Vagina (tissue), 2 donors: ENCODE data around the gene ZDHHC3. TPM values are rescaled to one million over a fixed set of nuclear protein-coding genes. Genes with fewer than 3 reads are reported as not detected.

ENCODE experiments used
- DNase-seq, 2 donors: peaks; one replicate each; pipeline ENCODE4 v3.0.0-alpha.2; 2017; ENCODE audit errors: extremely low spot score in 2 of 2
- H3K27ac ChIP-seq: fragments of 200-600 bp; sonication (generic); one replicate; pipeline ENCODE4 v1.5.1; 2019
- H3K27me3 ChIP-seq: fragments of 200-600 bp; sonication (generic); one replicate; pipeline ENCODE4 v1.5.1; 2019
- H3K36me3 ChIP-seq, 2 donors: fragments of 200-600 bp; sonication (generic); one replicate each; pipeline ENCODE4 v1.5.1; 2017 to 2019
- H3K4me1 ChIP-seq: fragments of 200-600 bp; sonication (generic); one replicate; pipeline ENCODE4 v1.5.1; 2019
- H3K4me3 ChIP-seq, 2 donors: fragments of 200-600 bp; sonication (generic); 1 replicate in 1 of 2; 2 replicates in 1 of 2; pipeline ENCODE4 v1.5.1; 2016 to 2019
- H3K9me3 ChIP-seq: fragments of 200-600 bp; sonication (generic); one replicate; pipeline ENCODE4 v1.5.1; 2019
- CTCF ChIP-seq, 3 experiments: fragments of 450-650 bp in 2 of 3; fragments of 200-600 bp in 1 of 3; sonication (generic) in 1 of 3; IDR thresholded peaks; one replicate each; pipeline ENCODE4 v1.5.1; 2017 to 2019; ENCODE audit warnings: antibody characterized with exemption in 3 of 3, mild to moderate bottlenecking in 2 of 3, moderate library complexity in 2 of 3
- POLR2A ChIP-seq, 2 donors: fragments of 450-650 bp; IDR thresholded peaks; one replicate each; pipeline ENCODE4 v1.6.1; 2017; ENCODE audit warnings: antibody characterized with exemption in 2 of 2, mild to moderate bottlenecking in 2 of 2, moderate library complexity in 2 of 2
- POLR2AphosphoS5 ChIP-seq, 2 donors: sonication (generic); formaldehyde crosslinking; IDR thresholded peaks; one replicate each; pipeline ENCODE4 v1.9.0; 2017; ENCODE audit warnings: antibody characterized with exemption in 2 of 2, mild to moderate bottlenecking in 2 of 2, low read depth in 1 of 2; ENCODE audit not compliant: insufficient read depth in 1 of 2
- intact Hi-C: fragments of 100-400 bp; cut with DNase I; formaldehyde crosslinking; loops from one replicate; pipeline ENCODE4 v1.15.1; 2023
- total RNA-seq: library from RNA; depleted of rRNA; stranded (reverse); fragments of >200 nt; gene quantifications from one replicate; pipeline ENCODE4 v1.2.3, GENCODE V29; 2016

The ZDHHC3 gene
- total RNA-seq, 1 donor from 2014 or later: 83.5 TPM

- intact Hi-C loops: no loop called here
- DNase-seq: no peak
Measured at GRCh38 chr3:45003859-45004258, 27.9 kb upstream of the ZDHHC3 start.

GRCh38 chr3:45003406-45003805 lies 27.4 kb upstream of the ZDHHC3 start:
- no peak for DNase-seq
- no peak for TF ChIP-seq CTCF (IDR thresholded peaks at IDR 0.05)
- TF ChIP-seq POLR2AphosphoS5 (IDR thresholded peaks at IDR 0.05; ENCODE audit: insufficient read depth in 1 of 2, low read depth in 1 of 2): no peak
- TF ChIP-seq POLR2A (IDR thresholded peaks at IDR 0.05): no peak
- no peaks in the 10 kb centered on the region for H3K27me3 ChIP-seq
- H3K27ac ChIP-seq: no peak overlapping the region
- H3K4me3 ChIP-seq: no peak overlapping the region
- H3K36me3 ChIP-seq: peaks cover 0 to 52% of the 10 kb centered on the region in 2 donors
- H3K4me1 ChIP-seq: peaks cover under 1% of the 10 kb centered on the region
- no peaks in the 10 kb centered on the region for H3K9me3 ChIP-seq
- intact Hi-C loops: no loop called here

More at GRCh38 chr3:45003859-45004258, 27.9 kb upstream of the ZDHHC3 start:
- Histone ChIP-seq H3K36me3 (peaks cover 0 to 47% of the 10 kb centered on the region in 2 donors), H3K4me1 (peaks cover 5% of the 10 kb centered on the region), H3K27me3 (no peaks in the 10 kb centered on the region), H3K4me3 (no peak overlapping the region), H3K27ac (no peak overlapping the region), H3K9me3 (no peaks in the 10 kb centered on the region)
- TF ChIP-seq POLR2AphosphoS5 (IDR thresholded peaks at IDR 0.05; ENCODE audit: insufficient read depth in 1 of 2, low read depth in 1 of 2) (no peak), POLR2A (IDR thresholded peaks at IDR 0.05) (no peak), CTCF (IDR thresholded peaks at IDR 0.05) (no peak)

GRCh38 chr3:45002720-45003119 lies 26.7 kb upstream of the ZDHHC3 start:
- Histone ChIP-seq H3K9me3 (no peaks in the 10 kb centered on the region), H3K36me3 (peaks cover 0 to 58% of the 10 kb centered on the region in 2 donors), H3K27ac (no peak overlapping the region), H3K27me3 (no peaks in the 10 kb centered on the region), H3K4me3 (no peak overlapping the region), H3K4me1 (no peaks in the 10 kb centered on the region)
- intact Hi-C loops: no loop called here
- no peak for TF ChIP-seq CTCF (IDR thresholded peaks at IDR 0.05)
- TF ChIP-seq POLR2AphosphoS5 (IDR thresholded peaks at IDR 0.05; ENCODE audit: insufficient read depth in 1 of 2, low read depth in 1 of 2): no peak
- TF ChIP-seq POLR2A (IDR thresholded peaks at IDR 0.05): no peak
- DNase-seq: no peak

- Histone ChIP-seq H3K4me3 (no peak overlapping the region), H3K9me3 (no peaks in the 10 kb centered on the region), H3K27me3 (no peaks in the 10 kb centered on the region), H3K36me3 (peaks cover 0 to 63% of the 10 kb centered on the region in 2 donors), H3K4me1 (no peaks in the 10 kb centered on the region), H3K27ac (no peak overlapping the region)
- TF ChIP-seq POLR2A (IDR thresholded peaks at IDR 0.05): no peak
- no peak for TF ChIP-seq POLR2AphosphoS5 (IDR thresholded peaks at IDR 0.05; ENCODE audit: insufficient read depth in 1 of 2, low read depth in 1 of 2)
- no peak for TF ChIP-seq CTCF (IDR thresholded peaks at IDR 0.05)
- intact Hi-C loops: no loop called here
- DNase-seq: no peak
Measured at GRCh38 chr3:45002139-45002660, 26.2 kb upstream of the ZDHHC3 start.

- no peaks in the 10 kb centered on the region for H3K4me1 ChIP-seq
- H3K4me3 ChIP-seq: no peak overlapping the region
- H3K27me3 ChIP-seq: no peaks in the 10 kb centered on the region
- H3K36me3 ChIP-seq: peaks cover 0 to 63% of the 10 kb centered on the region in 2 donors
- no peak overlapping the region for H3K27ac ChIP-seq
- no peak for TF ChIP-seq POLR2A (IDR thresholded peaks at IDR 0.05)
- no peak for TF ChIP-seq CTCF (IDR thresholded peaks at IDR 0.05)
- TF ChIP-seq POLR2AphosphoS5 (IDR thresholded peaks at IDR 0.05; ENCODE audit: insufficient read depth in 1 of 2, low read depth in 1 of 2): no peak
- no peaks in the 10 kb centered on the region for H3K9me3 ChIP-seq
- DNase-seq: no peak
- intact Hi-C loops: no loop called here
Measured at GRCh38 chr3:45001738-45002137, 25.8 kb upstream of the ZDHHC3 start.
